ENCODE data around the gene SULT2B1. TPM values are rescaled to one million over a fixed set of nuclear protein-coding genes. Genes with fewer than 3 reads are reported as not detected.

The SULT2B1 gene
- polyA plus RNA-seq, 2 of the 4 experiments (the other 2 are of a cell fraction) = 22.2 to 34.3 TPM

- FAIRE-seq (no peak), DNase-seq (ENCODE audit: low read depth in 1 of 2, low spot score in 1 of 2) (no peak), ATAC-seq (peak in 1 of 2 experiments; percentile 11; a peak in 1 of 6 replicates)
- Histone ChIP-seq H3K4me2 (no peak overlapping the region), H3K27ac (peak overlapping the region in 1 of 2 experiments; percentile 5; a peak in 2 of 6 replicates), H3K9me3 (no peaks in the 10 kb centered on the region), H3K4me3 (no peak overlapping the region), H3K4me1 (peaks cover 27% of the 10 kb centered on the region)
- ChIA-PET POLR2A (interaction anchor here (0.6 kb wide), 1 partner anchor 293 kb away, joined by 5 read pairs; no protein-coding TSS in a partner anchor), CTCF (interaction anchor here (1.2 to 21.8 kb wide), 7 partner anchors 9 to 90 kb away, joined by 5 to 618 read pairs (median 14); no protein-coding TSS in a partner anchor)
- no peak for TF ChIP-seq NR3C1 (IDR thresholded peaks at IDR 0.05)
- TF ChIP-seq TFCP2L1 (CRISPR knock-in tag; IDR thresholded peaks at IDR 0.05) = no peak
- TF ChIP-seq ZSCAN20 (CRISPR knock-in tag; IDR thresholded peaks at IDR 0.05) = no peak
- TF ChIP-seq ZNF302 (CRISPR knock-in tag; IDR thresholded peaks at IDR 0.05) = no peak
- no peak for TF ChIP-seq E2F6 (IDR thresholded peaks at IDR 0.05; ENCODE audit: borderline replicate concordance, low read depth)
- no peak for TF ChIP-seq NPAS2 (CRISPR knock-in tag; IDR thresholded peaks at IDR 0.05; ENCODE audit: borderline replicate concordance)
- no peak for TF ChIP-seq EHMT2 (IDR thresholded peaks at IDR 0.05; ENCODE audit: low read depth)
- TF ChIP-seq, protein P1, sequence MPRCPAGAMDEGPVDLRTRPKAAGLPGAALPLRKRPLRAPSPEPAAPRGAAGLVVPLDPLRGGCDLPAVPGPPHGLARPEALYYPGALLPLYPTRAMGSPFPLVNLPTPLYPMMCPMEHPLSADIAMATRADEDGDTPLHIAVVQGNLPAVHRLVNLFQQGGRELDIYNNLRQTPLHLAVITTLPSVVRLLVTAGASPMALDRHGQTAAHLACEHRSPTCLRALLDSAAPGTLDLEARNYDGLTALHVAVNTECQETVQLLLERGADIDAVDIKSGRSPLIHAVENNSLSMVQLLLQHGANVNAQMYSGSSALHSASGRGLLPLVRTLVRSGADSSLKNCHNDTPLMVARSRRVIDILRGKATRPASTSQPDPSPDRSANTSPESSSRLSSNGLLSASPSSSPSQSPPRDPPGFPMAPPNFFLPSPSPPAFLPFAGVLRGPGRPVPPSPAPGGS (IDR thresholded peaks at IDR 0.05) = no peak
- WGBS (ENCODE audit: missing lambda C conversion rate) = 41% methylated on average over 3 of the region's 3 CpGs
Observed at GRCh38 chr19:48578891-48579290, 26.9 kb downstream of the SULT2B1 start.

DNA sequence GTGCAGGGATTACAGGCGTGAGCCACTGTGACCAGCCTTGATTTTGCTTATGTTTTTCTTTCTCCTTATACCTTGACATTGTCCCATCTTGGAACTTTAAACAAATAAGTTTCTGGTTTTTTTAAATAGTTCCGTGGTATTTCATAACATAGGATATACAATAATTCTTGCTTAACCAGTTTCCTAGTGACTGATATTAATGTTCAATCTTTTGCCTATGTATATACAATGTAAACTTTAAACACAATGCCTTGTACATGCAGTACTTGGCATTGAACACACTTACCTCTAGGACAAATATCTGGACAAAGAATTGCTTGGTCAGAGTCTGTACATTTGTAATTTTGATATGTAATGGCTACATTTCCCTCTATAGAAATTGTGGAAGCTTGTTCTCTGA is 30.2 kb downstream of the SULT2B1 start:
- no peak for DNase-seq (ENCODE audit: low read depth in 1 of 2, low spot score in 1 of 2)

DNA sequence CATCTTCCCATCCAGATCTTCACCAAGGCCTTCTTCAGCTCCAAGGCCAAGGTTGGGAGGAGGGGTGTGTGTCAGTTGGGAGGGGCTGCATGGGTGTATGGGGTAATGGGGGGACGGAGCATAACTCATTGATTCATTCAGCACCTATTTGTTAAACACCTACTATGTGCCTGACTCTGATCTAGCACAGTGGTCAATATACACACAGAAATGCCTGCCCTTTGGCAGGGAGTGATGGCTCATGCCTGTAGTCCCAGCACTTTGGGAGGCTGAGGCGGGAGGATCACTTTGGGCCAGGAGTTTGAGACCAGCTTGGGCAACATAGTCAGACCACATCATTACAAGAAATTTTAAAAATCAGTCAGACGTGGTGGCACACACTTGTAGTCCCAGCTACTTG is 35.4 kb downstream of the SULT2B1 start:
- FAIRE-seq (no peak), DNase-seq (ENCODE audit: low read depth in 1 of 2, low spot score in 1 of 2) (no peak), ATAC-seq (no peak)
- 96% methylated on average over 3 of the region's 3 CpGs for WGBS (ENCODE audit: missing lambda C conversion rate)
- no peaks in the 10 kb centered on the region for H3K9me3 ChIP-seq
- H3K27ac ChIP-seq = peak overlapping the region in 1 of 2 experiments; percentile 60; a peak in 3 of 6 replicates
- ChIA-PET CTCF (interaction anchor here (0.5 to 21.8 kb wide), 19 partner anchors 8 to 253 kb away, joined by 3 to 618 read pairs (median 5); partner anchors contain the start of genes FAM83E, KDELR1, LMTK3 and SPACA4), POLR2A (interaction anchor here (0.6 to 1.3 kb wide), 4 partner anchors 29 to 187 kb away, joined by 3 to 7 read pairs (median 4); no protein-coding TSS in a partner anchor)
- H3K4me3 ChIP-seq = no peak overlapping the region
- H3K4me2 ChIP-seq = no peak overlapping the region
- H3K4me1 ChIP-seq = peaks cover 18% of the 10 kb centered on the region
- no peak for TF ChIP-seq TP53 (CRISPR knock-in tag; IDR thresholded peaks at IDR 0.05)
- TF ChIP-seq REST (IDR thresholded peaks at IDR 0.05) = no peak
- no peak for TF ChIP-seq SREBF2 (IDR thresholded peaks at IDR 0.05)
- TF ChIP-seq CHD4 (IDR thresholded peaks at IDR 0.05; ENCODE audit: borderline replicate concordance) = no peak
- no peak for TF ChIP-seq RFX5 (IDR thresholded peaks at IDR 0.05)
- TF ChIP-seq CHD2 (IDR thresholded peaks at IDR 0.05; ENCODE audit: low read length, partially characterized antibody) = no peak
- no peak for TF ChIP-seq ZSCAN20 (CRISPR knock-in tag; IDR thresholded peaks at IDR 0.05)
- TF ChIP-seq HMGXB4 (CRISPR knock-in tag; IDR thresholded peaks at IDR 0.05; ENCODE audit: borderline replicate concordance) = no peak
- no peak for TF ChIP-seq BHLHE40 (IDR thresholded peaks at IDR 0.05; ENCODE audit: low read depth, low read length)
- no peak for TF ChIP-seq CBX2 (IDR thresholded peaks at IDR 0.05; ENCODE audit: borderline replicate concordance, low read depth)
- no peak for TF ChIP-seq CEBPB (IDR thresholded peaks at IDR 0.05)
- no peak for TF ChIP-seq PHF8 (IDR thresholded peaks at IDR 0.05; ENCODE audit: borderline replicate concordance, low read depth)
- TF ChIP-seq HOXB13 (CRISPR knock-in tag; IDR thresholded peaks at IDR 0.05; ENCODE audit: low read depth) = no peak
- no peak for TF ChIP-seq RCOR1 (IDR thresholded peaks at IDR 0.05; ENCODE audit: low read depth, low read length)
- TF ChIP-seq ESRRA (IDR thresholded peaks at IDR 0.05; ENCODE audit: borderline replicate concordance, low read length) = no peak
- no peak for TF ChIP-seq FOXS1 (CRISPR knock-in tag; IDR thresholded peaks at IDR 0.05)

More for the DNA sequence above, 30.2 kb downstream of the SULT2B1 start:
- no peak overlapping the region; the same call in 2 of the 3 replicates for H3K4me2 ChIP-seq
- no peaks in the 10 kb centered on the region for H3K9me3 ChIP-seq
- WGBS (ENCODE audit: missing lambda C conversion rate) = 57% methylated on average over 2 of the region's 2 CpGs
- TF ChIP-seq CHD4 (IDR thresholded peaks at IDR 0.05; ENCODE audit: borderline replicate concordance) (no peak), E2F6 (IDR thresholded peaks at IDR 0.05; ENCODE audit: borderline replicate concordance, low read depth) (no peak)
- H3K27ac ChIP-seq = peak overlapping the region; percentile 86 to 91
- H3K4me1 ChIP-seq = peaks cover 16% of the 10 kb centered on the region
- no peak for FAIRE-seq
- POLR2A ChIA-PET = interaction anchor here (0.7 kb wide), 1 partner anchor 28 kb away, joined by 5 read pairs; no protein-coding TSS in a partner anchor
- ATAC-seq = no peak
- CTCF ChIA-PET = interaction anchor here (3.3 to 21.8 kb wide), 7 partner anchors 12 to 93 kb away, joined by 35 to 618 read pairs (median 259); partner anchors contain the start of genes FAM83E, SPACA4 and SULT2B1
- no peak overlapping the region for H3K4me3 ChIP-seq

Data from A549 (cell line).